Measurements from ENCODE around the gene MBD5.

DNA sequence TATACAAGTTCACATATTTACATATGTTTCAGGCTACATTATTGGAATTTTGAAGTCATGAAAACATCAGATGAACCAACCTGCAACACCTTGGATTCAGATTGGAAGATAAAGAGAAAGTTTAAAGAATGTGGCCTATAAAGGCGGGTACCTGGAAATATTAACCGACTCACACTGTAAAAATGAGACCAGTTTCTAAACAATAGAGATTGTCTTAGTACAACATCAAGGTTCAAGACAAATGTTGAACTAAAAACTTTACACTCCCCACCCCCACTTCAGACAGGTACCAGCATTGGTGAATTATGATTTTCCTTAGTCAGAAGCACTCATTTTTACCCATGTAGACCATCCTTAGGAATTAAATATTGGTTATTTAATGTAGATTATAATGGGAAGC is 437.3 kb downstream of the MBD5 start:
- TF ChIP-seq, protein P1, sequence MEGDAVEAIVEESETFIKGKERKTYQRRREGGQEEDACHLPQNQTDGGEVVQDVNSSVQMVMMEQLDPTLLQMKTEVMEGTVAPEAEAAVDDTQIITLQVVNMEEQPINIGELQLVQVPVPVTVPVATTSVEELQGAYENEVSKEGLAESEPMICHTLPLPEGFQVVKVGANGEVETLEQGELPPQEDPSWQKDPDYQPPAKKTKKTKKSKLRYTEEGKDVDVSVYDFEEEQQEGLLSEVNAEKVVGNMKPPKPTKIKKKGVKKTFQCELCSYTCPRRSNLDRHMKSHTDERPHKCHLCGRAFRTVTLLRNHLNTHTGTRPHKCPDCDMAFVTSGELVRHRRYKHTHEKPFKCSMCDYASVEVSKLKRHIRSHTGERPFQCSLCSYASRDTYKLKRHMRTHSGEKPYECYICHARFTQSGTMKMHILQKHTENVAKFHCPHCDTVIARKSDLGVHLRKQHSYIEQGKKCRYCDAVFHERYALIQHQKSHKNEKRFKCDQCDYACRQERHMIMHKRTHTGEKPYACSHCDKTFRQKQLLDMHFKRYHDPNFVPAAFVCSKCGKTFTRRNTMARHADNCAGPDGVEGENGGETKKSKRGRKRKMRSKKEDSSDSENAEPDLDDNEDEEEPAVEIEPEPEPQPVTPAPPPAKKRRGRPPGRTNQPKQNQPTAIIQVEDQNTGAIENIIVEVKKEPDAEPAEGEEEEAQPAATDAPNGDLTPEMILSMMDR (IDR thresholded peaks at IDR 0.05), result no peak
- no peak for TF ChIP-seq EZH2 (IDR thresholded peaks at IDR 0.05)

Measured in neural progenitor cell (in vitro differentiated cells).